Prostate gland (tissue), 2 donors: Measurements from ENCODE around the gene ANKRD18A.
"Not testable (repeated sequence)": the region's sequence is repeated elsewhere in the genome, so short reads cannot be mapped to it uniquely, and the experiment has no call there.

Experiments
- POLR2A ChIP-seq: fragments of 450-650 bp; IDR thresholded peaks from one replicate; pipeline ENCODE4 v1.6.1; 2016; ENCODE audit warnings: antibody characterized with exemption, mild to moderate bottlenecking
- POLR2AphosphoS5 ChIP-seq: sonication (generic); formaldehyde crosslinking; IDR thresholded peaks from one replicate; pipeline ENCODE4 v1.6.1; 2017; ENCODE audit warnings: antibody characterized with exemption
- TF ChIP-seq, protein P1 (sequence below), 4 experiments: fragments of 200-600 bp in 2 of 4; fragments of 450-650 bp in 2 of 4; sonication (generic) in 2 of 4; IDR thresholded peaks; 1 replicate in 3 of 4; 2 replicates in 1 of 4; pipeline ENCODE4 v1.5.1; 2016 to 2019; ENCODE audit warnings: antibody characterized with exemption in 4 of 4, mild to moderate bottlenecking in 2 of 4, moderate library complexity in 2 of 4

DNA sequence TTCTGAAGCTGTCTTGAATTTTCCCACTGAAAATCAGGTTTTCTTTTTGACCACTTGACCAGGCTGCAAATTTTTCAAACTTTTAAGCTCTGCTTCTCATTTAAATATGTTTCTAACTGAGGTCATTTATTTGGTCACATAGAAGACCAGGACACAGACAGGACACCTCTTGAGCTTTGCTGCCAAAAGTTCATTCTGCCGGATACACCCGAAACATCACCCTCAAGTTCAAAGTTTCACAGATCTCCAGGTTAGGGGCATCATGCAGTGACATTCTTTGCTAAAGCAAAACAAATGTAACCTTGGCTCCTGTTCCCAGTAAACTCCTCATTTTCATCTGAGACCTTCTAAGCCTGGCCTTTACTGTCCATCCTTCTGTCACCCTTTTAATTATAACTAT lies 65.4 kb downstream of the ANKRD18A start:
- TF ChIP-seq, protein P1, sequence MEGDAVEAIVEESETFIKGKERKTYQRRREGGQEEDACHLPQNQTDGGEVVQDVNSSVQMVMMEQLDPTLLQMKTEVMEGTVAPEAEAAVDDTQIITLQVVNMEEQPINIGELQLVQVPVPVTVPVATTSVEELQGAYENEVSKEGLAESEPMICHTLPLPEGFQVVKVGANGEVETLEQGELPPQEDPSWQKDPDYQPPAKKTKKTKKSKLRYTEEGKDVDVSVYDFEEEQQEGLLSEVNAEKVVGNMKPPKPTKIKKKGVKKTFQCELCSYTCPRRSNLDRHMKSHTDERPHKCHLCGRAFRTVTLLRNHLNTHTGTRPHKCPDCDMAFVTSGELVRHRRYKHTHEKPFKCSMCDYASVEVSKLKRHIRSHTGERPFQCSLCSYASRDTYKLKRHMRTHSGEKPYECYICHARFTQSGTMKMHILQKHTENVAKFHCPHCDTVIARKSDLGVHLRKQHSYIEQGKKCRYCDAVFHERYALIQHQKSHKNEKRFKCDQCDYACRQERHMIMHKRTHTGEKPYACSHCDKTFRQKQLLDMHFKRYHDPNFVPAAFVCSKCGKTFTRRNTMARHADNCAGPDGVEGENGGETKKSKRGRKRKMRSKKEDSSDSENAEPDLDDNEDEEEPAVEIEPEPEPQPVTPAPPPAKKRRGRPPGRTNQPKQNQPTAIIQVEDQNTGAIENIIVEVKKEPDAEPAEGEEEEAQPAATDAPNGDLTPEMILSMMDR (IDR thresholded peaks at IDR 0.05) = not testable (repeated sequence)
- not testable (repeated sequence) for TF ChIP-seq POLR2A, POLR2AphosphoS5
